CD4-positive, alpha-beta T cell treated with Interleukin-12 subunit alpha and Interleukin-12 subunit beta, for 1 hour (primary cell): ENCODE data around the gene OXNAD1.

ENCODE experiments used
- DNase-seq: peaks from one replicate; pipeline ENCODE4 v3.0.0-alpha.2; 2020

Gene OXNAD1

GRCh38 chr3:16279010-16279801, 14.2 kb downstream of the OXNAD1 start:
- no peak for DNase-seq

GRCh38 chr3:16280671-16281070, 15.7 kb downstream of the OXNAD1 start:
- no peak for DNase-seq

GRCh38 chr3:16284633-16285032, 19.6 kb downstream of the OXNAD1 start:
- DNase-seq = no peak

GRCh38 chr3:16286161-16286560, 21.1 kb downstream of the OXNAD1 start:
- peak; percentile 83 for DNase-seq

- DNase-seq = no peak
Observed at GRCh38 chr3:16286751-16287543, 21.9 kb downstream of the OXNAD1 start.

- no peak for DNase-seq
Observed at GRCh38 chr3:16288664-16289063, 23.7 kb downstream of the OXNAD1 start.

- no peak for DNase-seq
Observed at GRCh38 chr3:16289144-16289889, 24.3 kb downstream of the OXNAD1 start.

GRCh38 chr3:16290007-16290826, 25.2 kb downstream of the OXNAD1 start:
- DNase-seq = peak; percentile 71

GRCh38 chr3:16290827-16291196, 25.8 kb downstream of the OXNAD1 start:
- peak; percentile 48 for DNase-seq

GRCh38 chr3:16294844-16295243, 29.8 kb downstream of the OXNAD1 start:
- no peak for DNase-seq

GRCh38 chr3:16295298-16295890, 30.4 kb downstream of the OXNAD1 start:
- DNase-seq = no peak

GRCh38 chr3:16297997-16298885, 33.2 kb downstream of the OXNAD1 start:
- no peak for DNase-seq

GRCh38 chr3:16298891-16299290, 33.9 kb downstream of the OXNAD1 start:
- no peak for DNase-seq

- no peak for DNase-seq
Observed at GRCh38 chr3:16299746-16300145, 34.7 kb downstream of the OXNAD1 start.

- peak; percentile 51 for DNase-seq
Observed at GRCh38 chr3:16300307-16300706, 35.3 kb downstream of the OXNAD1 start.

- peak; percentile 77 for DNase-seq
Observed at GRCh38 chr3:16300881-16301359, 35.9 kb downstream of the OXNAD1 start.

- peak; percentile 40 for DNase-seq
Observed at GRCh38 chr3:16301507-16301906, 36.5 kb downstream of the OXNAD1 start.

GRCh38 chr3:16302082-16302631, 37.1 kb downstream of the OXNAD1 start:
- DNase-seq = no peak

GRCh38 chr3:16303037-16303575, 38.1 kb downstream of the OXNAD1 start:
- no peak for DNase-seq
